HepG2 (cell line): ENCODE data around the gene IGFLR1. TPM values are rescaled to one million over a fixed set of nuclear protein-coding genes. Genes with fewer than 3 reads are reported as not detected.

Source experiments
- CAMTA2 ChIP-seq: sonication (generic); formaldehyde crosslinking; IDR thresholded peaks from 2 replicates; pipeline ENCODE4 v1.4.0; 2020; ENCODE audit warnings: mild to moderate bottlenecking, missing genetic modification reagents, borderline replicate concordance
- CBX1 ChIP-seq: IDR thresholded peaks from one replicate; pipeline ENCODE4 v1.6.1; 2016; ENCODE audit warnings: antibody characterized with exemption, low read depth
- POLR2AphosphoS5 ChIP-seq: IDR thresholded peaks from 2 replicates; pipeline ENCODE4 v1.6.1; 2012; ENCODE audit warnings: low read depth, low read length
- SMAD9 ChIP-seq: sonication (generic); formaldehyde crosslinking; IDR thresholded peaks from 2 replicates; pipeline ENCODE4 v1.5.1; 2020; ENCODE audit warnings: mild to moderate bottlenecking, missing genetic modification reagents
- TARDBP ChIP-seq: sonication (generic); formaldehyde crosslinking; IDR thresholded peaks from 2 replicates; pipeline ENCODE4 v1.8.0; 2022; ENCODE audit warnings: mild to moderate bottlenecking, missing genetic modification reagents
- TEAD2 ChIP-seq: sonication (generic); formaldehyde crosslinking; IDR thresholded peaks from 2 replicates; pipeline ENCODE4 v1.9.0; 2021; ENCODE audit warnings: missing genetic modification reagents
- ZFP1 ChIP-seq: IDR thresholded peaks from 2 replicates; pipeline ENCODE4 v1.6.1; 2016
- ZFP36L2 ChIP-seq: sonication (generic); formaldehyde crosslinking; IDR thresholded peaks from 2 replicates; pipeline ENCODE4 v1.4.0; 2020; ENCODE audit warnings: missing genetic modification reagents
- ZNF335 ChIP-seq: sonication (generic); formaldehyde crosslinking; IDR thresholded peaks from 2 replicates; pipeline ENCODE4 v1.4.0; 2020; ENCODE audit warnings: missing genetic modification reagents
- ZNF337 ChIP-seq: sonication (generic); formaldehyde crosslinking; IDR thresholded peaks from 2 replicates; pipeline ENCODE4 v1.5.1; 2020; ENCODE audit warnings: missing genetic modification reagents, low read depth, mild to moderate bottlenecking, borderline replicate concordance
- ZNF446 ChIP-seq: sonication (generic); formaldehyde crosslinking; IDR thresholded peaks from 2 replicates; pipeline ENCODE4 v1.5.0; 2020; ENCODE audit warnings: mild to moderate bottlenecking, missing genetic modification reagents
- ZNF850 ChIP-seq: sonication (generic); formaldehyde crosslinking; conservative IDR thresholded peaks from 2 replicates; pipeline ENCODE4 v1.9.0; 2021; ENCODE audit warnings: mild to moderate bottlenecking, missing genetic modification reagents
- polyA plus RNA-seq, 8 experiments: library from polyadenylated mRNA; depleted of rRNA in 3 of 8; stranded (reverse) in 7 of 8; unstranded in 1 of 8; fragments of >200 nt; fragmentation: Illumina TruSeq in 4 of 8; extraction: Trizol in 4 of 8; gene quantifications; 2 replicates each; pipeline versions ENCODE4 v1.2.1 to v1.2.3, GENCODE V29; 2011 to 2016; ENCODE audit warnings: low read depth in 4 of 8, missing spikeins in 1 of 8, mixed read lengths in 1 of 8; ENCODE audit not compliant: insufficient read depth in 1 of 8
- total RNA-seq, 5 experiments: library from RNA; depleted of rRNA; stranded (reverse); fragments of >200 nt; fragmentation: Illumina TruSeq; extraction: Trizol; gene quantifications; 2 replicates each; pipeline ENCODE4 v1.2.3, GENCODE V29; 2016; ENCODE audit warnings: low read depth in 1 of 5
- TF ChIP-seq, protein P1 (sequence below): IDR thresholded peaks from 2 replicates; pipeline ENCODE4 v1.6.1; 2018; ENCODE audit warnings: missing genetic modification reagents, mild to moderate bottlenecking, missing compliant biosample characterization
- TF ChIP-seq, protein P2 (sequence below): sonication (generic); formaldehyde crosslinking; IDR thresholded peaks from 2 replicates; pipeline ENCODE4 v1.5.1; 2020; ENCODE audit warnings: missing genetic modification reagents, mild to moderate bottlenecking, borderline replicate concordance
- TF ChIP-seq, protein P3 (sequence below): sonication (generic); formaldehyde crosslinking; IDR thresholded peaks from 2 replicates; pipeline ENCODE4 v1.8.1; 2023; ENCODE audit warnings: mild to moderate bottlenecking, inconsistent platforms, moderate library complexity, missing genetic modification reagents, borderline replicate concordance
- TF ChIP-seq, protein P4 (sequence below): sonication (generic); formaldehyde crosslinking; IDR thresholded peaks from 2 replicates; pipeline ENCODE4 v1.5.0; 2020; ENCODE audit warnings: mild to moderate bottlenecking, missing genetic modification reagents, borderline replicate concordance
- TF ChIP-seq, protein P5 (sequence below): sonication (generic); formaldehyde crosslinking; IDR thresholded peaks from 2 replicates; pipeline ENCODE4 v1.8.0; 2022; ENCODE audit warnings: mild to moderate bottlenecking, missing genetic modification reagents
- TF ChIP-seq, protein P6 (sequence below): sonication (generic); formaldehyde crosslinking; IDR thresholded peaks from 2 replicates; pipeline ENCODE4 v1.5.0; 2020; ENCODE audit warnings: missing genetic modification reagents, mild to moderate bottlenecking, borderline replicate concordance

Gene IGFLR1
- total and polyA plus RNA-seq, 2 of the 13 experiments (the other 11 are each of a cell fraction or from before 2014, with no cell fraction given): 5.4 to 8.9 TPM

DNA sequence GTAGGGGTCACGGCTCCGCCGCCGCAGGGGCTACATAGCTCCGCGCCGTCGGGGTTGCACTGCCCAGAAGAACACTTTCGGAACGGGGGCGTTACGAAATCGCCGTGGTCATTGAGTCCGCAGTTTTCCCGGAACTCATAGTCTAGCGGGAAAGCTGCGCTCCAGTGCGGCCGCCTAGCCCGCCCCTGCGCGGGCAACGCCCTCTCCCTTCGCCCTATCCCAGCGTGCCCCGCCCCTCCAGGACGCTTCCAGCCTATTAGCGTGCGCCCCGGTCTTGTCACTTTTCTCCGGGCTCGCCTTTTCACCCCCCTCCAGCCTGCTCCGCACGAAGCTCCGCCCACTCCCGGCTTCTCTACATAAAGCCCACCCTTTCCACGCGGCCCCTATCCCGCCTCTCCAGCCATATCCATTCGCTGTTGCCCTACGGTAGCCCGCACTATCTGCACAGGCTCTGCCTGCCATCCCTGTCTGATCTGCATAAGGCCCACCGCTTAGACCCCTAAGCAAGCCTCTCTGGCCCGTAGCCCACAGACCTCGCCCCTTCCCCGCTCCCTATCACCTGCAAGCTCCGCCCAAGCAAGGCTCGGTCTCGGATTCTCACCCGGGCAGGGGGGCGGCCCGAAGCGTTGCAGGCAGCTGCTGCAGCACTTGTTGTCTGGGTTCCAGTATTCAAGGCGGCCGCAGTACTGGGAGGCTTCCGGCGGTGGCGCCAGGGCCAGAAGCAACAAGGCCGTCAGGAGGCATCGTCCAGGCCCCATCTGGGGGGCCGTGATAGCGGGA, 1.6 kb downstream of the IGFLR1 start (continued):
- TF ChIP-seq, protein P1, sequence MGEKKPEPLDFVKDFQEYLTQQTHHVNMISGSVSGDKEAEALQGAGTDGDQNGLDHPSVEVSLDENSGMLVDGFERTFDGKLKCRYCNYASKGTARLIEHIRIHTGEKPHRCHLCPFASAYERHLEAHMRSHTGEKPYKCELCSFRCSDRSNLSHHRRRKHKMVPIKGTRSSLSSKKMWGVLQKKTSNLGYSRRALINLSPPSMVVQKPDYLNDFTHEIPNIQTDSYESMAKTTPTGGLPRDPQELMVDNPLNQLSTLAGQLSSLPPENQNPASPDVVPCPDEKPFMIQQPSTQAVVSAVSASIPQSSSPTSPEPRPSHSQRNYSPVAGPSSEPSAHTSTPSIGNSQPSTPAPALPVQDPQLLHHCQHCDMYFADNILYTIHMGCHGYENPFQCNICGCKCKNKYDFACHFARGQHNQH (CRISPR knock-in tag): peak; percentile 78
- no peak for TF ChIP-seq ZNF850 (CRISPR knock-in tag)
- TF ChIP-seq ZNF335 (CRISPR knock-in tag): 0 out of 2 replicates have a peak, but pooled peaks have one; percentile 22
- no peak for TF ChIP-seq SMAD9
- TF ChIP-seq CBX1: no peak
- TF ChIP-seq ZFP1 (CRISPR knock-in tag): no peak; the same call in 1 of the 2 replicates
- TF ChIP-seq ZNF446: no peak
- TF ChIP-seq, protein P2, sequence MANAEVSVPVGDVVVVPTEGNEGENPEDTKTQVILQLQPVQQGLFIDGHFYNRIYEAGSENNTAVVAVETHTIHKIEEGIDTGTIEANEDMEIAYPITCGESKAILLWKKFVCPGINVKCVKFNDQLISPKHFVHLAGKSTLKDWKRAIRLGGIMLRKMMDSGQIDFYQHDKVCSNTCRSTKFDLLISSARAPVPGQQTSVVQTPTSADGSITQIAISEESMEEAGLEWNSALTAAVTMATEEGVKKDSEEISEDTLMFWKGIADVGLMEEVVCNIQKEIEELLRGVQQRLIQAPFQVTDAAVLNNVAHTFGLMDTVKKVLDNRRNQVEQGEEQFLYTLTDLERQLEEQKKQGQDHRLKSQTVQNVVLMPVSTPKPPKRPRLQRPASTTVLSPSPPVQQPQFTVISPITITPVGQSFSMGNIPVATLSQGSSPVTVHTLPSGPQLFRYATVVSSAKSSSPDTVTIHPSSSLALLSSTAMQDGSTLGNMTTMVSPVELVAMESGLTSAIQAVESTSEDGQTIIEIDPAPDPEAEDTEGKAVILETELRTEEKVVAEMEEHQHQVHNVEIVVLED: peak; percentile 64
- TF ChIP-seq, protein P3, sequence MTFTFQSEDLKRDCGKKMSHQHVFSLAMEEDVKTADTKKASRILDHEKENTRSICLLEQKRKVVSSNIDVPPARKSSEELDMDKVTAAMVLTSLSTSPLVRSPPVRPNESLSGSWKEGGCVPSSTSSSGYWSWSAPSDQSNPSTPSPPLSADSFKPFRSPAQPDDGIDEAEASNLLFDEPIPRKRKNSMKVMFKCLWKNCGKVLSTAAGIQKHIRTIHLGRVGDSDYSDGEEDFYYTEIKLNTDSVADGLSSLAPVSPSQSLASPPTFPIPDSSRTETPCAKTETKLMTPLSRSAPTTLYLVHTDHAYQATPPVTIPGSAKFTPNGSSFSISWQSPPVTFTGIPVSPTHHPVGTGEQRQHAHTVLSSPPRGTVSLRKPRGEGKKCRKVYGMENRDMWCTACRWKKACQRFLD: peak; percentile 37; the same call in 1 of the 2 replicates
- TF ChIP-seq ZNF337 (CRISPR knock-in tag): no peak
- TF ChIP-seq CAMTA2 (CRISPR knock-in tag): 0 out of 2 replicates have a peak, but pooled peaks have one; percentile 73
- no peak for TF ChIP-seq ZFP36L2 (CRISPR knock-in tag)
- TF ChIP-seq, protein P4, sequence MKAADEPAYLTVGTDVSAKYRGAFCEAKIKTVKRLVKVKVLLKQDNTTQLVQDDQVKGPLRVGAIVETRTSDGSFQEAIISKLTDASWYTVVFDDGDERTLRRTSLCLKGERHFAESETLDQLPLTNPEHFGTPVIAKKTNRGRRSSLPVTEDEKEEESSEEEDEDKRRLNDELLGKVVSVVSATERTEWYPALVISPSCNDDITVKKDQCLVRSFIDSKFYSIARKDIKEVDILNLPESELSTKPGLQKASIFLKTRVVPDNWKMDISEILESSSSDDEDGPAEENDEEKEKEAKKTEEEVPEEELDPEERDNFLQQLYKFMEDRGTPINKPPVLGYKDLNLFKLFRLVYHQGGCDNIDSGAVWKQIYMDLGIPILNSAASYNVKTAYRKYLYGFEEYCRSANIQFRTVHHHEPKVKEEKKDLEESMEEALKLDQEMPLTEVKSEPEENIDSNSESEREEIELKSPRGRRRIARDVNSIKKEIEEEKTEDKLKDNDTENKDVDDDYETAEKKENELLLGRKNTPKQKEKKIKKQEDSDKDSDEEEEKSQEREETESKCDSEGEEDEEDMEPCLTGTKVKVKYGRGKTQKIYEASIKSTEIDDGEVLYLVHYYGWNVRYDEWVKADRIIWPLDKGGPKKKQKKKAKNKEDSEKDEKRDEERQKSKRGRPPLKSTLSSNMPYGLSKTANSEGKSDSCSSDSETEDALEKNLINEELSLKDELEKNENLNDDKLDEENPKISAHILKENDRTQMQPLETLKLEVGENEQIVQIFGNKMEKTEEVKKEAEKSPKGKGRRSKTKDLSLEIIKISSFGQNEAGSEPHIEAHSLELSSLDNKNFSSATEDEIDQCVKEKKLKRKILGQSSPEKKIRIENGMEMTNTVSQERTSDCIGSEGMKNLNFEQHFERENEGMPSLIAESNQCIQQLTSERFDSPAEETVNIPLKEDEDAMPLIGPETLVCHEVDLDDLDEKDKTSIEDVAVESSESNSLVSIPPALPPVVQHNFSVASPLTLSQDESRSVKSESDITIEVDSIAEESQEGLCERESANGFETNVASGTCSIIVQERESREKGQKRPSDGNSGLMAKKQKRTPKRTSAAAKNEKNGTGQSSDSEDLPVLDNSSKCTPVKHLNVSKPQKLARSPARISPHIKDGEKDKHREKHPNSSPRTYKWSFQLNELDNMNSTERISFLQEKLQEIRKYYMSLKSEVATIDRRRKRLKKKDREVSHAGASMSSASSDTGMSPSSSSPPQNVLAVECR (CRISPR knock-in tag): peak; percentile 94
- no peak for TF ChIP-seq TEAD2 (CRISPR knock-in tag)
- TF ChIP-seq, protein P5, sequence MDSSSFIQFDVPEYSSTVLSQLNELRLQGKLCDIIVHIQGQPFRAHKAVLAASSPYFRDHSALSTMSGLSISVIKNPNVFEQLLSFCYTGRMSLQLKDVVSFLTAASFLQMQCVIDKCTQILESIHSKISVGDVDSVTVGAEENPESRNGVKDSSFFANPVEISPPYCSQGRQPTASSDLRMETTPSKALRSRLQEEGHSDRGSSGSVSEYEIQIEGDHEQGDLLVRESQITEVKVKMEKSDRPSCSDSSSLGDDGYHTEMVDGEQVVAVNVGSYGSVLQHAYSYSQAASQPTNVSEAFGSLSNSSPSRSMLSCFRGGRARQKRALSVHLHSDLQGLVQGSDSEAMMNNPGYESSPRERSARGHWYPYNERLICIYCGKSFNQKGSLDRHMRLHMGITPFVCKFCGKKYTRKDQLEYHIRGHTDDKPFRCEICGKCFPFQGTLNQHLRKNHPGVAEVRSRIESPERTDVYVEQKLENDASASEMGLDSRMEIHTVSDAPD (CRISPR knock-in tag): no peak
- TF ChIP-seq, protein P6, sequence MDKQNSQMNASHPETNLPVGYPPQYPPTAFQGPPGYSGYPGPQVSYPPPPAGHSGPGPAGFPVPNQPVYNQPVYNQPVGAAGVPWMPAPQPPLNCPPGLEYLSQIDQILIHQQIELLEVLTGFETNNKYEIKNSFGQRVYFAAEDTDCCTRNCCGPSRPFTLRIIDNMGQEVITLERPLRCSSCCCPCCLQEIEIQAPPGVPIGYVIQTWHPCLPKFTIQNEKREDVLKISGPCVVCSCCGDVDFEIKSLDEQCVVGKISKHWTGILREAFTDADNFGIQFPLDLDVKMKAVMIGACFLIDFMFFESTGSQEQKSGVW (CRISPR knock-in tag): no peak
- TF ChIP-seq POLR2AphosphoS5: peak; percentile 84
- TF ChIP-seq TARDBP (CRISPR knock-in tag): 0 out of 2 replicates have a peak, but pooled peaks have one; percentile 41
